GM12891 (cell line): Measurements from ENCODE around the gene MISP3.

Experiments used
- DNase-seq: peaks from one replicate; pipeline ENCODE4 v3.0.0; 2011; ENCODE audit warnings: low spot score; ENCODE audit not compliant: insufficient read length
- FAIRE-seq: peaks from 2 replicates; lab custom pipeline; 2011; peaks lifted over from hg19 to GRCh38; lab: Jason Lieb, UNC
- PAX5 ChIP-seq: IDR thresholded peaks from 2 replicates; pipeline ENCODE4 v1.6.1; 2011; ENCODE audit warnings: low read length, moderate library complexity, mild to moderate bottlenecking; ENCODE audit not compliant: insufficient read depth, severe bottlenecking
- POLR2A ChIP-seq: IDR thresholded peaks from 2 replicates; pipeline ENCODE4 v1.6.1; 2011; ENCODE audit warnings: low read depth, low read length, control low read depth
- POLR2AphosphoS5 ChIP-seq: IDR thresholded peaks from 2 replicates; pipeline ENCODE4 v1.6.1; 2011; ENCODE audit warnings: low read depth, low read length, control low read depth
- POU2F2 ChIP-seq: IDR thresholded peaks from 2 replicates; pipeline ENCODE4 v1.6.1; 2011; ENCODE audit warnings: low read depth, mild to moderate bottlenecking, control low read depth, low read length, moderate library complexity
- SPI1 ChIP-seq: IDR thresholded peaks from 2 replicates; pipeline ENCODE4 v1.6.1; 2011; ENCODE audit warnings: low read depth, low read length, control low read depth
- TAF1 ChIP-seq: IDR thresholded peaks from 2 replicates; pipeline ENCODE4 v1.6.1; 2011; ENCODE audit warnings: low read depth, low read length, control low read depth

MISP3 gene

GRCh38 chr19:14090509-14091080, 18.0 kb downstream of the MISP3 start, which contains the start of gene SAMD1:
Gene SAMD1 (minus strand): TSS chr19:14090751.
- DNase-seq: peak; percentile 76
- FAIRE-seq: peak; percentile 85
- no peak for TF ChIP-seq POLR2A
- TF ChIP-seq POLR2AphosphoS5: no peak
- TF ChIP-seq POU2F2: no peak
- no peak for TF ChIP-seq TAF1
- no peak for TF ChIP-seq SPI1
- TF ChIP-seq PAX5: no peak

- TF ChIP-seq POU2F2 (no peak), SPI1 (0 out of 2 replicates have a peak, but pooled peaks have one; percentile 50)
- FAIRE-seq (peak; percentile 94), DNase-seq (peak; percentile 87)
Observed at GRCh38 chr19:14091081-14091812, 18.7 kb downstream of the MISP3 start.

- FAIRE-seq (no peak), DNase-seq (peak; percentile 66)
- 0 out of 2 replicates have a peak, but pooled peaks have one; percentile 10 for TF ChIP-seq POU2F2
- no peak for TF ChIP-seq TAF1
Observed at GRCh38 chr19:14091813-14092462, 19.4 kb downstream of the MISP3 start.

- FAIRE-seq (no peak), DNase-seq (no peak)
- TF ChIP-seq POU2F2: no peak
- 0 out of 2 replicates have a peak, but pooled peaks have one; percentile 26 for TF ChIP-seq POLR2A
Observed at GRCh38 chr19:14093117-14093823, 20.7 kb downstream of the MISP3 start.

GRCh38 chr19:14094854-14095253, 22.3 kb downstream of the MISP3 start:
- DNase-seq (no peak), FAIRE-seq (no peak)
- no peak for TF ChIP-seq TAF1
- TF ChIP-seq POLR2A: no peak
- TF ChIP-seq SPI1: no peak
- TF ChIP-seq PAX5: no peak
- TF ChIP-seq POLR2AphosphoS5: no peak
- no peak for TF ChIP-seq POU2F2

- DNase-seq (no peak), FAIRE-seq (no peak)
- TF ChIP-seq POU2F2 (no peak), PAX5 (no peak), SPI1 (no peak), POLR2AphosphoS5 (no peak), POLR2A (no peak), TAF1 (no peak)
Observed at GRCh38 chr19:14096272-14096992, 23.8 kb downstream of the MISP3 start.

- FAIRE-seq (no peak), DNase-seq (no peak)
- TF ChIP-seq POU2F2 (no peak), POLR2A (no peak)
Observed at GRCh38 chr19:14097532-14098151, 25.1 kb downstream of the MISP3 start.

GRCh38 chr19:14101003-14101545, 28.5 kb downstream of the MISP3 start:
- DNase-seq (no peak), FAIRE-seq (no peak)
- TF ChIP-seq POLR2AphosphoS5: no peak
- no peak for TF ChIP-seq POLR2A
- TF ChIP-seq TAF1: no peak
- TF ChIP-seq POU2F2: no peak
- no peak for TF ChIP-seq PAX5
- no peak for TF ChIP-seq SPI1

- FAIRE-seq: no peak
- no peak for DNase-seq
Observed at GRCh38 chr19:14102102-14102696, 29.6 kb downstream of the MISP3 start.

More at GRCh38 chr19:14102102-14102696, 29.6 kb downstream of the MISP3 start:
- TF ChIP-seq POLR2AphosphoS5: no peak
- no peak for TF ChIP-seq SPI1
- TF ChIP-seq POU2F2: no peak
- TF ChIP-seq TAF1: no peak
